Motor neuron (in vitro differentiated cells): ENCODE data around the gene TMEM135. TPM values are rescaled to one million over a fixed set of nuclear protein-coding genes. Genes with fewer than 3 reads are reported as not detected.
A peak's percentile ranks its signal among the peaks of the same experiment; 100 is the strongest.
"Not testable (repeated sequence)": the region's sequence is repeated elsewhere in the genome, so short reads cannot be mapped to it uniquely, and the experiment has no call there.

Experiments
- ATAC-seq, 8 experiments: fragments of 200-7000 bp; cut with Tn5 transposase; replicated peaks in 6 of 8; 2 replicates each; pipeline ENCODE4 v1.8.0; 2021; ENCODE audit warnings: mild to moderate bottlenecking in 8 of 8, moderate library complexity in 8 of 8
- H3K27ac ChIP-seq, 2 donors: fragments of 250-450 bp; sonication (Bioruptor Pico); 2 replicates each; pipeline ENCODE4 v1.9.0; 2021; ENCODE audit warnings: antibody characterized with exemption in 2 of 2, mild to moderate bottlenecking in 2 of 2, moderate library complexity in 1 of 2
- H3K4me1 ChIP-seq, 2 donors: fragments of 250-450 bp; sonication (Bioruptor Pico); replicated peaks in 1 of 2; 2 replicates each; pipeline ENCODE4 v1.6.1; 2021; ENCODE audit warnings: antibody characterized with exemption in 2 of 2, mild to moderate bottlenecking in 2 of 2, moderate library complexity in 1 of 2
- H3K4me3 ChIP-seq, 5 donors: fragments of 250-450 bp; sonication (Bioruptor Pico); 2 replicates each; pipeline ENCODE4 v1.9.0; 2021; ENCODE audit warnings: antibody characterized with exemption in 5 of 5, mild to moderate bottlenecking in 5 of 5, moderate library complexity in 4 of 5
- WGBS, 10 experiments: fragments of 450-650 bp; shearing (Covaris generic); methylation state at CpG; one replicate each; pipeline ENCODE4 v1.0.0; 2022; 5-methylcytosine and 5-hydroxymethylcytosine counted together
- in situ Hi-C, 9 experiments: fragments of 400-800 bp; cut with MboI; loops; one replicate each; pipeline ENCODE4 v1.15.0; 2021; ENCODE audit warnings: low sequenced_read_pairs in 9 of 9, low pct_unique_long_range_greater_than_20kb in 2 of 9; ENCODE audit not compliant: unreplicated experiment in 9 of 9
- total RNA-seq, 8 experiments: library from RNA; unstranded; fragments of 300-600 nt; gene quantifications; 2 replicates each; pipeline versions ENCODE4 v1.2.3 to v1.2.4, GENCODE V29; 2022

TMEM135 gene
- total RNA-seq, 8 experiments from 2014 or later = 12.5 to 38.9 (median 21.8) TPM

GRCh38 chr11:87005569-87005921 lies 32.2 kb upstream of the TMEM135 start:
- Histone ChIP-seq H3K27ac (no peak overlapping the region), H3K4me3 (no peak overlapping the region), H3K4me1 (no peaks in the 10 kb centered on the region)
- no peak for ATAC-seq
- in situ Hi-C loops = no loop called here
- WGBS, 10 experiments = 7 to 100% (median 86%) methylated on average over 1 to 3 of the region's 3 CpGs; no CpG with 5 or more reads in 1 of the 10 experiments

- H3K4me1 ChIP-seq = no peaks in the 10 kb centered on the region
- WGBS, 10 experiments = 75 to 100% (median 93%) methylated on average over 2 to 4 of the region's 4 CpGs; no CpG with 5 or more reads in 1 of the 10 experiments
- no peak overlapping the region for H3K4me3 ChIP-seq
- in situ Hi-C loops = no loop called here
- ATAC-seq = no peak
- H3K27ac ChIP-seq = no peak overlapping the region
Measured at GRCh38 chr11:87006035-87006434, 31.7 kb upstream of the TMEM135 start.

- in situ Hi-C loops = no loop called here
Measured at GRCh38 chr11:87007963-87008362, 29.8 kb upstream of the TMEM135 start.

GRCh38 chr11:87012089-87012488 lies 25.6 kb upstream of the TMEM135 start:
- in situ Hi-C loops = no loop called here
- Histone ChIP-seq H3K27ac (no peak overlapping the region), H3K4me1 (no peaks in the 10 kb centered on the region), H3K4me3 (no peak overlapping the region)
- no peak for ATAC-seq
- WGBS, 10 experiments = 0 to 100% (median 88%) methylated on average over 1 of the region's 1 CpG; no CpG with 5 or more reads in 3 of the 10 experiments

More at GRCh38 chr11:87007963-87008362, 29.8 kb upstream of the TMEM135 start:
- Histone ChIP-seq H3K4me1 (no peaks in the 10 kb centered on the region), H3K27ac (no peak overlapping the region), H3K4me3 (no peak overlapping the region)
- no peak for ATAC-seq
- WGBS, 10 experiments = 0 to 100% (median 86%) methylated on average over 1 of the region's 1 CpG; no CpG with 5 or more reads in 5 of the 10 experiments

- in situ Hi-C loops = no loop called here
- H3K27ac ChIP-seq = no peak overlapping the region
- 0 to 88% (median 75%) methylated on average over 1 of the region's 1 CpG; no CpG with 5 or more reads in 4 of the 10 experiments for WGBS, 10 experiments
- ATAC-seq = no peak
- no peaks in the 10 kb centered on the region for H3K4me1 ChIP-seq
- no peak overlapping the region for H3K4me3 ChIP-seq
Measured at GRCh38 chr11:87012673-87013072, 25.1 kb upstream of the TMEM135 start.

- 0 to 100% (median 89%) methylated on average over 1 to 4 of the region's 5 CpGs; no CpG with 5 or more reads in 1 of the 10 experiments for WGBS, 10 experiments
- ATAC-seq = no peak
- in situ Hi-C loops = no loop called here
Measured at GRCh38 chr11:87013912-87014825, 23.6 kb upstream of the TMEM135 start.

GRCh38 chr11:87015645-87016044 lies 22.1 kb upstream of the TMEM135 start:
- H3K4me3 ChIP-seq = no peak overlapping the region
- in situ Hi-C loops = no loop called here
- no peak for ATAC-seq
- H3K27ac ChIP-seq = no peak overlapping the region
- no peaks in the 10 kb centered on the region for H3K4me1 ChIP-seq
- 40 to 100% (median 83%) methylated on average over 1 to 9 of the region's 10 CpGs for WGBS, 10 experiments

More at GRCh38 chr11:87013912-87014825, 23.6 kb upstream of the TMEM135 start:
- Histone ChIP-seq H3K4me3 (no peak overlapping the region), H3K27ac (no peak overlapping the region), H3K4me1 (no peaks in the 10 kb centered on the region)

GRCh38 chr11:87019613-87020271 lies 18.0 kb upstream of the TMEM135 start:
- Histone ChIP-seq H3K4me3 (no peak overlapping the region), H3K27ac (no peak overlapping the region), H3K4me1 (no peaks in the 10 kb centered on the region)
- 0 to 100% (median 84%) methylated on average over 1 of the region's 1 CpG; no CpG with 5 or more reads in 4 of the 10 experiments for WGBS, 10 experiments
- ATAC-seq = peak in 2 of 8 experiments; percentile 75 to 86
- in situ Hi-C loops = no loop called here

- H3K4me1 ChIP-seq = no peaks in the 10 kb centered on the region
- H3K27ac ChIP-seq = no peak overlapping the region
- ATAC-seq = no peak
- no peak overlapping the region for H3K4me3 ChIP-seq
- in situ Hi-C loops = no loop called here
- 0 to 100% (median 86%) methylated on average over 1 of the region's 1 CpG; no CpG with 5 or more reads in 1 of the 10 experiments for WGBS, 10 experiments
Measured at GRCh38 chr11:87020336-87020735, 17.4 kb upstream of the TMEM135 start.

- ATAC-seq = no peak
- Histone ChIP-seq H3K27ac (no peak overlapping the region), H3K4me3 (no peak overlapping the region), H3K4me1 (no peaks in the 10 kb centered on the region)
- WGBS, 10 experiments = 54 to 100% (median 90%) methylated on average over 1 to 3 of the region's 3 CpGs
- in situ Hi-C loops = no loop called here
Measured at GRCh38 chr11:87020764-87021365, 16.9 kb upstream of the TMEM135 start.

- Histone ChIP-seq H3K4me3 (no peak overlapping the region), H3K27ac (no peak overlapping the region), H3K4me1 (no peaks in the 10 kb centered on the region)
- in situ Hi-C loops = no loop called here
- ATAC-seq = no peak
- WGBS, 10 experiments = 67 to 100% (median 94%) methylated on average over 1 of the region's 1 CpG; no CpG with 5 or more reads in 2 of the 10 experiments
Measured at GRCh38 chr11:87022254-87022653, 15.5 kb upstream of the TMEM135 start.

GRCh38 chr11:87022738-87023137 lies 15.0 kb upstream of the TMEM135 start:
- H3K4me1 ChIP-seq = no peaks in the 10 kb centered on the region
- ATAC-seq = no peak
- in situ Hi-C loops = no loop called here
- WGBS, 10 experiments = 17 to 94% (median 76%) methylated on average over 1 to 3 of the region's 3 CpGs; no CpG with 5 or more reads in 2 of the 10 experiments
- H3K4me3 ChIP-seq = no peak overlapping the region
- H3K27ac ChIP-seq = no peak overlapping the region

- H3K4me3 ChIP-seq, H3K27ac ChIP-seq, ATAC-seq, in situ Hi-C loops, H3K4me1 ChIP-seq: not testable (repeated sequence)
- WGBS, 10 experiments = 72 to 100% (median 96%) methylated on average over 1 of the region's 1 CpG; no CpG with 5 or more reads in 2 of the 10 experiments
Measured at GRCh38 chr11:87026415-87026814, 11.3 kb upstream of the TMEM135 start.
